AG04450 (cell line): ENCODE measurements around the gene BLOC1S4. TPM values are rescaled to one million over a fixed set of nuclear protein-coding genes. Genes with fewer than 3 reads are reported as not detected.

Experiments
- CTCF ChIA-PET: fragments of 300-600, 350-600 bp; formaldehyde crosslinking; extraction: SDS; loops from one replicate; lab custom pipeline; 2022; ENCODE audit warnings: antibody characterized with exemption, inconsistent platforms; lab: Charles Lee
- POLR2A ChIA-PET: fragments of 350-600 bp; formaldehyde crosslinking; extraction: SDS; loops from one replicate; lab custom pipeline; 2021; ENCODE audit warnings: antibody characterized with exemption, inconsistent platforms; lab: Yijun Ruan, JAX
- DNase-seq: peaks from one replicate; pipeline ENCODE4 v3.0.0-alpha.2; 2011; ENCODE audit warnings: low read depth, low spot score
- H3K27ac ChIP-seq: one replicate; pipeline ENCODE4 v1.5.1; 2012; ENCODE audit warnings: low read depth, low read length, control low read depth
- H3K27me3 ChIP-seq: one replicate; pipeline ENCODE4 v1.6.0; 2012; ENCODE audit warnings: low read length; ENCODE audit not compliant: control insufficient read depth, insufficient read depth
- H3K4me3 ChIP-seq: 2 replicates; pipeline ENCODE4 v1.5.1; 2011; ENCODE audit warnings: mild to moderate bottlenecking, low read depth, low read length, control low read depth
- H3K9me3 ChIP-seq: 2 replicates; pipeline ENCODE4 v1.5.1; 2012; ENCODE audit warnings: low read length; ENCODE audit not compliant: control insufficient read depth, insufficient read depth
- CTCF ChIP-seq: IDR thresholded peaks from 2 replicates; pipeline ENCODE4 v1.5.1; 2011; ENCODE audit warnings: low read depth, low read length, control low read depth, inconsistent platforms
- polyA plus RNA-seq: library from polyadenylated mRNA; depleted of rRNA; stranded (reverse); fragments of >200 nt; gene quantifications from 2 replicates; pipeline ENCODE4 v1.2.3, GENCODE V29; 2011; rRNA removed

Gene BLOC1S4
- polyA plus RNA-seq, 1 experiment, result 14.5 TPM

GRCh38 chr4:6765703-6766102, 49.7 kb downstream of the BLOC1S4 start:
- H3K9me3 ChIP-seq, result no peaks in the 10 kb centered on the region; the same call in 1 of the 2 replicates
- peaks cover 20% of the 10 kb centered on the region for H3K27me3 ChIP-seq
- H3K4me3 ChIP-seq, result no peak overlapping the region
- ChIA-PET POLR2A (no interaction called here), CTCF (no interaction called here)
- DNase-seq, result no peak
- TF ChIP-seq CTCF, result no peak
- no peak overlapping the region for H3K27ac ChIP-seq

Other genes with a start within 250 kb of the BLOC1S4 start
- 0.07 TPM in 1 of 2 replicates, not detected in the other for gene PPP2R2C, start 243.6 kb upstream of the BLOC1S4 start, polyA plus RNA-seq
- gene MAN2B2, start 141.0 kb upstream of the BLOC1S4 start, polyA plus RNA-seq, result 22.8 and 28.1 TPM in 2 replicates
- gene MRFAP1, start 75.5 kb upstream of the BLOC1S4 start, polyA plus RNA-seq, result 252 and 298 TPM in 2 replicates
- 0.40 TPM in 1 of 2 replicates, not detected in the other for gene S100P, start 22.3 kb upstream of the BLOC1S4 start, polyA plus RNA-seq
- 70.6 and 96.5 TPM in 2 replicates for gene MRFAP1L1, start 6.3 kb upstream of the BLOC1S4 start, polyA plus RNA-seq
- 20.9 and 25.0 TPM in 2 replicates for gene KIAA0232, start 66.6 kb downstream of the BLOC1S4 start, polyA plus RNA-seq
- 46.3 and 47.1 TPM in 2 replicates for gene TBC1D14, start 193.7 kb downstream of the BLOC1S4 start, polyA plus RNA-seq